Tibial artery (tissue), 4 donors: ENCODE data around the gene TRPV6.

Experiments
- DNase-seq, 2 donors: peaks; one replicate each; pipeline ENCODE4 v3.0.0-alpha.2; 2019
- H3K27ac ChIP-seq, 2 donors: fragments of 200-600 bp; sonication (generic) in 1 of 2; 1 replicate in 1 of 2; 2 replicates in 1 of 2; pipeline ENCODE4 v1.5.1; 2018 to 2019; ENCODE audit warnings: mild to moderate bottlenecking in 1 of 2
- H3K27me3 ChIP-seq, 2 donors: fragments of 200-600 bp; sonication (generic) in 1 of 2; one replicate each; pipeline versions ENCODE4 v1.5.1 to v1.6.0; 2016 to 2019
- H3K36me3 ChIP-seq, 3 donors: fragments of 200-600 bp; sonication (generic) in 2 of 3; one replicate each; pipeline ENCODE4 v1.5.1; 2016 to 2019; ENCODE audit warnings: mild to moderate bottlenecking in 2 of 3
- H3K4me1 ChIP-seq, 4 donors: fragments of 200-600 bp; sonication (generic) in 2 of 4; 1 replicate in 3 of 4; 2 replicates in 1 of 4; pipeline ENCODE4 v1.5.1; 2016 to 2019
- H3K4me3 ChIP-seq, 2 donors: fragments of 200-600 bp; sonication (generic) in 1 of 2; 1 replicate in 1 of 2; 2 replicates in 1 of 2; pipeline ENCODE4 v1.5.1; 2018 to 2019; ENCODE audit warnings: mild to moderate bottlenecking in 2 of 2
- H3K9me3 ChIP-seq, 3 donors: fragments of 200-600 bp; sonication (generic) in 1 of 3; one replicate each; pipeline ENCODE4 v1.5.1; 2016 to 2019
- intact Hi-C: fragments of 100-400 bp; cut with DNase I; formaldehyde crosslinking; loops from one replicate; pipeline ENCODE4 v1.15.0; 2023; ENCODE audit warnings: low total_unique reads
- TF ChIP-seq, protein P1 (sequence below), 2 experiments: fragments of 200-600 bp in 1 of 2; fragments of 450-650 bp in 1 of 2; IDR thresholded peaks; one replicate each; pipeline ENCODE4 v1.5.1; 2017 to 2019; ENCODE audit warnings: antibody characterized with exemption in 2 of 2, mild to moderate bottlenecking in 1 of 2, moderate library complexity in 1 of 2

TRPV6 gene

GRCh38 chr7:142871260-142872105, 14.1 kb downstream of the TRPV6 start:
- DNase-seq, result no peak
- no peak overlapping the region for H3K27ac ChIP-seq
- H3K4me1 ChIP-seq, result no peaks in the 10 kb centered on the region
- no peaks in the 10 kb centered on the region for H3K27me3 ChIP-seq
- intact Hi-C loops, result no loop called here
- H3K4me3 ChIP-seq, result no peak overlapping the region
- peaks cover 0 to 64% (median 21%) of the 10 kb centered on the region in 3 donors for H3K36me3 ChIP-seq
- TF ChIP-seq, protein P1, sequence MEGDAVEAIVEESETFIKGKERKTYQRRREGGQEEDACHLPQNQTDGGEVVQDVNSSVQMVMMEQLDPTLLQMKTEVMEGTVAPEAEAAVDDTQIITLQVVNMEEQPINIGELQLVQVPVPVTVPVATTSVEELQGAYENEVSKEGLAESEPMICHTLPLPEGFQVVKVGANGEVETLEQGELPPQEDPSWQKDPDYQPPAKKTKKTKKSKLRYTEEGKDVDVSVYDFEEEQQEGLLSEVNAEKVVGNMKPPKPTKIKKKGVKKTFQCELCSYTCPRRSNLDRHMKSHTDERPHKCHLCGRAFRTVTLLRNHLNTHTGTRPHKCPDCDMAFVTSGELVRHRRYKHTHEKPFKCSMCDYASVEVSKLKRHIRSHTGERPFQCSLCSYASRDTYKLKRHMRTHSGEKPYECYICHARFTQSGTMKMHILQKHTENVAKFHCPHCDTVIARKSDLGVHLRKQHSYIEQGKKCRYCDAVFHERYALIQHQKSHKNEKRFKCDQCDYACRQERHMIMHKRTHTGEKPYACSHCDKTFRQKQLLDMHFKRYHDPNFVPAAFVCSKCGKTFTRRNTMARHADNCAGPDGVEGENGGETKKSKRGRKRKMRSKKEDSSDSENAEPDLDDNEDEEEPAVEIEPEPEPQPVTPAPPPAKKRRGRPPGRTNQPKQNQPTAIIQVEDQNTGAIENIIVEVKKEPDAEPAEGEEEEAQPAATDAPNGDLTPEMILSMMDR (IDR thresholded peaks at IDR 0.05), result no peak
- H3K9me3 ChIP-seq, result no peaks in the 10 kb centered on the region

DNA sequence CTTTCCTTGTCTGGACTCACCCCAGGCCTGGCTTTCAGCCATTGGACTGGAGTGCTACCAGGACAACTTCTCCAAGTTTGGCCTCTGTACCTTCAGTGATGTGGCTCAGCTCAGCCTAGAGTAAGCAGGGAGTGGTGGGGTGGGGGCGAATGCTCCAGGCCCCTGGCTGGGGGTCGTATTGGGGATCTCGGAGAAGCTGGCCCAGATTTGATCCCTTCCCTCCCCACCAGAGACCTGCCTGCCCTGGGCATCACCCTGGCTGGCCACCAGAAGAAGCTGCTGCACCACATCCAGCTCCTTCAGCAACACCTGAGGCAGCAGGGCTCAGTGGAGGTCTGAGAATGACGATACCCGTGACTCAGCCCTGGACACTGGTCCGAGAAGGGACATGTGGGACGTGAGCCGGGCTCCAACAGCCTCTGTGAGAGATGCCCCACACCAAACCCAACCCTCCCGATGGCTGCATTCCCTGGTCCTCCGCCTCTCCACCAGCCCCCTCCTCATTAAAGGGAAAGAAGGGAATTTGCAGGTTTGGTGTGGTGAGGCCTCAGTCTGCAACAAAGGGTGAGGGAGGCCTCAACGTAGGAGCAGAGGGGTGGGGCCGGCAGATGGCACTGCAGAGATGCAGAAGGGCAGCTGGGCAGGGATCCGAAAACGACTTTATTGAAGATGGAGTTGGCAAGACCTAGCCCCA, 14.8 kb downstream of the TRPV6 start:
- no peak for DNase-seq
- intact Hi-C loops, result no loop called here
- Histone ChIP-seq H3K4me1 (no peaks in the 10 kb centered on the region), H3K36me3 (peaks cover 0 to 64% (median 21%) of the 10 kb centered on the region in 3 donors), H3K27me3 (no peaks in the 10 kb centered on the region), H3K4me3 (no peak overlapping the region), H3K27ac (no peak overlapping the region), H3K9me3 (no peaks in the 10 kb centered on the region)
- TF ChIP-seq, protein P1 (IDR thresholded peaks at IDR 0.05), result no peak

DNA sequence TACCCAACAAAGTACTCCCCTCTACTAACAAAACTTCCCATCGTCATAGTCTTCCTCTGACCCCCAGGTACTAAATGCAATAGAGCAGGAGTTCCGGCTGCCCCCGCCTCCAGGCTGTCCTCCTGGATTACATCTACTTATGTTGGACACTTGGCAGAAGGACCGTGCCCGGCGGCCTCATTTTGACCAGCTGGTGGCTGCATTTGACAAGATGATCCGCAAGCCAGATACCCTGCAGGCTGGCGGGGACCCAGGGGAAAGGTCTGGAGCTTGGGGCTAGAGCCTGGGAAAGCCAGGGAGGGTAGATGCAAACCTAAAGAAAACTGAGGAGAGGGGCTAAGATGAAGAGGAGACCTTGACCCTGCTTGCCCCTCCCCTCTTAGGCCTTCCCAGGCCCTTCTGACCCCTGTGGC, 15.4 kb downstream of the TRPV6 start:
- TF ChIP-seq, protein P1 (IDR thresholded peaks at IDR 0.05), result no peak
- Histone ChIP-seq H3K9me3 (no peaks in the 10 kb centered on the region), H3K4me1 (no peaks in the 10 kb centered on the region), H3K36me3 (peaks cover 0 to 64% (median 21%) of the 10 kb centered on the region in 3 donors), H3K27ac (no peak overlapping the region), H3K4me3 (no peak overlapping the region), H3K27me3 (no peaks in the 10 kb centered on the region)
- intact Hi-C loops, result no loop called here
- no peak for DNase-seq

DNA sequence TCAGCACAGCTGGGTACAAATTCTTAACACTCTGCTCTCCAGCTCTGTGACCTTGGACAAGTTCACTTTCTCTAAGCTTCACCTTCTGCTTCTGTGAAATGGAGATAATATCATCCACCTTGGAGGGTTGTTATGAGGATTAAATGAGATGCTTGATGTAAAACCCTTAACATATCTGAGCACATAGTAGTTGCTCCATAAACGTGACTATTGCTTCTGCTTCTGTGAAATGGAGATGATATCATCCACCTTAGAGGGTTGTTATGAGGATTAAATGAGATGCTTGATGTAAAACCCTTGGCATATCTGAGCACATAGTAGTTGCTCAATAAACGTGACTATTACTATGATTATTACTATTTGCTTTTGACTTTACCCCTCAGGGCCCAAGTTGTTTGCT, 16.1 kb downstream of the TRPV6 start:
- Histone ChIP-seq H3K4me3 (no peak overlapping the region), H3K27me3 (no peaks in the 10 kb centered on the region), H3K4me1 (no peaks in the 10 kb centered on the region), H3K27ac (no peak overlapping the region), H3K9me3 (no peaks in the 10 kb centered on the region), H3K36me3 (peaks cover 0 to 67% (median 23%) of the 10 kb centered on the region in 3 donors)
- TF ChIP-seq, protein P1 (IDR thresholded peaks at IDR 0.05), result no peak
- intact Hi-C loops, result loop anchor here (10.0 kb wide), 1 partner anchor 355 kb away; the partner anchor contains the start of gene TAS2R40
- DNase-seq, result no peak

DNA sequence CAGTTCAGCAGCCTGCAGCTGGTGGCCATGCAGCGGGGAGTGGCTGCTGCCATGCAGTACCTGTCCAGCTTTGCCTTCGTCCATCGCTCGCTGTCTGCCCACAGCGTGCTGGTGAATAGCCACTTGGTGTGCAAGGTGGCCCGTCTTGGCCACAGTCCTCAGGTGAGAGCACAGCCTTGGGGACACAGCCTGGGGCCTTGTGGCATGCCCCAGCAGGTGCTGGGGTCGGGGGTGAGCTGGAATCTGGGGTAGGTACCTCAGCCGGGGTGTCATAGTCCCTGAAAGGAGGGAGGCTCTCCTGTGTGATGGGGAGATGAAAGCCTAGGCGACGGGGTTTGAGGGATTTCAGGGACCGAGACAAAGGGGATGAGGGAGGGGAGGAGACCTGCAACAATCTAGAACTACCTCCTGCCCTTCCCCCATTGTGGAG, 16.5 kb downstream of the TRPV6 start:
- TF ChIP-seq, protein P1 (IDR thresholded peaks at IDR 0.05), result no peak
- intact Hi-C loops, result loop anchor here (10.0 kb wide), 1 partner anchor 356 kb away; the partner anchor contains the start of gene TAS2R40
- DNase-seq, result no peak
- no peaks in the 10 kb centered on the region for H3K9me3 ChIP-seq
- H3K27me3 ChIP-seq, result no peaks in the 10 kb centered on the region
- H3K4me3 ChIP-seq, result no peak overlapping the region
- no peaks in the 10 kb centered on the region for H3K4me1 ChIP-seq
- peaks cover 0 to 71% (median 27%) of the 10 kb centered on the region in 3 donors for H3K36me3 ChIP-seq
- H3K27ac ChIP-seq, result no peak overlapping the region
